Keratinocyte (primary cell): ENCODE data around the gene TMTC4.

Source experiments
- EZH2 ChIP-seq: IDR thresholded peaks from one replicate; pipeline ENCODE4 v1.6.1; 2012; ENCODE audit warnings: inconsistent platforms, mild to moderate bottlenecking, low read length, moderate library complexity
- TF ChIP-seq, protein P1 (sequence below), 3 experiments: IDR thresholded peaks in 1 of 3; conservative IDR thresholded peaks in 1 of 3; optimal IDR thresholded peaks in 1 of 3; 2 replicates in 2 of 3; 3 replicates in 1 of 3; pipeline versions ENCODE3 to v1.5.1; 2011; ENCODE audit warnings: low read length in 3 of 3, mild to moderate bottlenecking in 3 of 3, moderate library complexity in 2 of 3, control low read depth in 1 of 3, inconsistent platforms in 1 of 3; ENCODE audit not compliant: insufficient read depth in 2 of 3; ENCODE audit errors: extremely low read depth in 1 of 3

DNA sequence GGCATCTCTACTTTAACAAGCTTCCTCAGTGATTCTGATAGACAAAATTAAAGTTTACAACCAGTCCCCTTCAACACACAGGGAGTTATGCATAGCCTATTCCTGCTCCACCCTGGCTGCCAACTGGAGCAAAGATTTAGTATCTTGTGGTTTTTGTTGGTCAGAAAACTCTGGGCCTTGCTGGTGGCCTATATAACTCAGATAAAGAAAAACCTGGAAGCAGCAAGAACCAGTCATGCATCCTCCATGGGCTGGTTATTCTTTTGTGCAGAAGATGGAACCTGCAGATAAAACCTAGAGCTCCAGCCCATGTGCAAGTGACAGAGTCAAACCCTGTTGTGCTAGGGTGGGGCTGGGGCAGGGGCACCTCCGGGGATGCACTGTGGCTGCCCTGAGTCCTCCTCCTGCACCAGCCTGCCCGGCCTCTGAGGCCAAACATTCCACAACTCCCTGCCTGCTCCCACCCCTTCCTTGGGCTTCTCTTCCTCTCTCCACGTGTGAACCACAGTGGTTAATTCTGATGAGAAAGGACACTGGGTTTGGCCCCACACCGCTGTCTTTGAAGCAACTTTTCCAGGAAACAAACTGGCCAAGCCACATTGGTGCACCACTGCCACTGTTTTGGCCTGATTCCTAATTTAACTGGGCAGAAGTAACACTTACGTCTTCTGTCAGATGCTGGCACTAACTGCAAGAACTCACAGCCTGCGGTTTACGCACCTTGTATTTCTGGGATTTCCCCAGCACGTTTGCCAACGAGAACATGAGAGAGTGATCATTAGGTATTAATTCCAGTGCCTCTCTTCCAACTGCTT lies 62.7 kb downstream of the TMTC4 start:
- TF ChIP-seq, protein P1, sequence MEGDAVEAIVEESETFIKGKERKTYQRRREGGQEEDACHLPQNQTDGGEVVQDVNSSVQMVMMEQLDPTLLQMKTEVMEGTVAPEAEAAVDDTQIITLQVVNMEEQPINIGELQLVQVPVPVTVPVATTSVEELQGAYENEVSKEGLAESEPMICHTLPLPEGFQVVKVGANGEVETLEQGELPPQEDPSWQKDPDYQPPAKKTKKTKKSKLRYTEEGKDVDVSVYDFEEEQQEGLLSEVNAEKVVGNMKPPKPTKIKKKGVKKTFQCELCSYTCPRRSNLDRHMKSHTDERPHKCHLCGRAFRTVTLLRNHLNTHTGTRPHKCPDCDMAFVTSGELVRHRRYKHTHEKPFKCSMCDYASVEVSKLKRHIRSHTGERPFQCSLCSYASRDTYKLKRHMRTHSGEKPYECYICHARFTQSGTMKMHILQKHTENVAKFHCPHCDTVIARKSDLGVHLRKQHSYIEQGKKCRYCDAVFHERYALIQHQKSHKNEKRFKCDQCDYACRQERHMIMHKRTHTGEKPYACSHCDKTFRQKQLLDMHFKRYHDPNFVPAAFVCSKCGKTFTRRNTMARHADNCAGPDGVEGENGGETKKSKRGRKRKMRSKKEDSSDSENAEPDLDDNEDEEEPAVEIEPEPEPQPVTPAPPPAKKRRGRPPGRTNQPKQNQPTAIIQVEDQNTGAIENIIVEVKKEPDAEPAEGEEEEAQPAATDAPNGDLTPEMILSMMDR (optimal IDR thresholded peaks at IDR 0.05 in 1 of 3, IDR thresholded peaks at IDR 0.05 in 1 of 3, conservative IDR thresholded peaks at IDR 0.05 in 1 of 3; ENCODE audit: extremely low read depth in 1 of 3, insufficient read depth in 2 of 3, low read length in 3 of 3), result no peak
- no peak for TF ChIP-seq EZH2
